ENCODE results near the gene PDIK1L.

Gene PDIK1L

GRCh38 chr1:26078286-26079177 is 33.1 kb upstream of the PDIK1L start:
- Histone ChIP-seq H3K36me3 (no peaks in the 10 kb centered on the region), H3K4me3 (ENCODE audit: low read depth, low read length) (no peak overlapping the region), H3K27me3 (ENCODE audit: insufficient read depth, low read depth, severe bottlenecking) (no peaks in the 10 kb centered on the region), H3K9me3 (ENCODE audit: severe bottlenecking) (no peaks in the 10 kb centered on the region), H3K27ac (no peak overlapping the region)
- DNase-seq, result no peak
- TF ChIP-seq CTCF (IDR thresholded peaks at IDR 0.05; ENCODE audit: low read depth, low read length), result no peak

DNA sequence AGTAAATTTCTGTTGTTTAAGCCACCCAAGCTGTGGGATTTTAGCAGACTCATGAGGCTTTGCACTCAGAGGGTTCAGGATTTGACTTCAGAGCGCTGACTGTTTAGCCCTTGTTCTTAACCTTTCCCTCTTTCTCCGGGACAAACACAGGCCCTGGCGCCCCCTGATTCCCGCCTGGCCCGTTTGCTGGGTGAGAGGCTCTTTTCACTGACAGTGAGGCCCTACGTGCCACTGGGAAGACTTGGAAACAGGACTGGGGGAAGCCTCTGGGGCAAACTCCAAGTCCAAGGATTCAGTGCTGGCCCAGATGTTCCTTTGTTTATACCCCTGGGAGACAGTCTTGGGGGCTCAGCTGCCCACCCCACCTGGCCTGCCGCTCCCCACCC is 32.5 kb upstream of the PDIK1L start:
- H3K36me3 ChIP-seq, result no peaks in the 10 kb centered on the region
- no peak for DNase-seq
- no peak overlapping the region for H3K27ac ChIP-seq
- H3K9me3 ChIP-seq (ENCODE audit: severe bottlenecking), result no peaks in the 10 kb centered on the region
- no peak for TF ChIP-seq CTCF (IDR thresholded peaks at IDR 0.05; ENCODE audit: low read depth, low read length)
- no peaks in the 10 kb centered on the region for H3K27me3 ChIP-seq (ENCODE audit: insufficient read depth, low read depth, severe bottlenecking)
- no peak overlapping the region for H3K4me3 ChIP-seq (ENCODE audit: low read depth, low read length)

- TF ChIP-seq CTCF (IDR thresholded peaks at IDR 0.05; ENCODE audit: low read depth, low read length), result no peak
- Histone ChIP-seq H3K27me3 (ENCODE audit: insufficient read depth, low read depth, severe bottlenecking) (no peaks in the 10 kb centered on the region), H3K27ac (no peak overlapping the region), H3K4me3 (ENCODE audit: low read depth, low read length) (no peak overlapping the region), H3K9me3 (ENCODE audit: severe bottlenecking) (no peaks in the 10 kb centered on the region), H3K36me3 (no peaks in the 10 kb centered on the region)
- DNase-seq, result no peak
These were observed 31.4 kb upstream of the PDIK1L start for GRCh38 chr1:26079960-26080814.

DNA sequence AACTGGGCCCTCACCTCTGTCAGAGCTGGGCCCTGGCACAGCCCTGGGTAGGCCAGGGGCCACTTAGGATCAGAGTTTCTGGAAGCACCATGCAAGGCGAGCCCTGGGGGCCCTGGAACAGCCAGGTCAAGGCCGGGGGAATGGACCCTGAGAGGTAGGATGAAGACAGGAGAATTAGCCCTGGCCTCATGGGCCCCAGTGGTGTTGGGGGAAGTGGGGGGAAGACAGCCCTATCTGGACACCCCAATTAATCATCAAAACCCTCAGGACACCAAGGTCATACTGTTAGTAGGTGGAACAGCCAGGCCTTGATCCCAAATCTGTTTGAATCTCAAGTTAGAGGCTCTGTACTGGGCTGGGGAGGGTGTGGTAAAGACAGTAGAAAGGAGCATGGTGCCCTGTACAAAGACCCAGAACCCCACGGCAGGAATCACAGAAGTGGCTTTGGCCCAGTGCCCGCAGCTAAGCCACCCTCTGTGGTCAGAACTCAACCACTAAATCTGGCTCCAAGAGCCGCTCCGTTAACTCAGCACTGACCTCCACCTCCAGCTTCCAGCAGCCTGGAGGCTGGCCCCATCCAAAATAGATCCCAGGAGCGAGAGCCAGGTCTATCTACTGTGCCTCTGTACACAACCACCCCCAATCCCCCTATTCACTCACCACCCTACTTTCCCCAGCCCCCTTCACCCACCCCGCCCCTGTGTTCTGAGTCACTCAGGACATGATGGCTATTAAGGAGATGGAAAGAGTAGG is 30.2 kb upstream of the PDIK1L start:
- no peak for DNase-seq
- Histone ChIP-seq H3K27me3 (ENCODE audit: insufficient read depth, low read depth, severe bottlenecking) (no peaks in the 10 kb centered on the region), H3K4me3 (ENCODE audit: low read depth, low read length) (no peak overlapping the region), H3K36me3 (no peaks in the 10 kb centered on the region), H3K27ac (no peak overlapping the region), H3K9me3 (ENCODE audit: severe bottlenecking) (no peaks in the 10 kb centered on the region)
- no peak for TF ChIP-seq CTCF (IDR thresholded peaks at IDR 0.05; ENCODE audit: low read depth, low read length)

DNA sequence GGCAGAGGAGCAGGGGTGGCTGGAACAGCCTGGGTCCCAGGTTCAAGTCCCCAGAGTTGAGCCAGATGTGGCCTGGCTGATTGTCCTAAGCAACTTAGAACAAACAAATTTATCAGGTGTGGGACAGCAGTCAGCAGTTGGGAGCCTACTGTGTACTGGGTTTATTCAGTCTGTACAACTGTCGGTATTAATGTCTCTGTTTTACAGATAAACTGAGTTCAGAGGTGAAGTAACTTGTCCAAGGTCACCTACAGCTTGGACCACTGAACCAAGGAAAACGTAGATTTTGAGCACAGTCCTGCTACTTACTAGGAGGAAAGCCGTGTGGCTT is 29.6 kb upstream of the PDIK1L start:
- TF ChIP-seq CTCF (IDR thresholded peaks at IDR 0.05; ENCODE audit: low read depth, low read length), result no peak

More for the DNA sequence above, 29.6 kb upstream of the PDIK1L start:
- Histone ChIP-seq H3K4me3 (ENCODE audit: low read depth, low read length) (no peak overlapping the region), H3K9me3 (ENCODE audit: severe bottlenecking) (no peaks in the 10 kb centered on the region), H3K36me3 (no peaks in the 10 kb centered on the region), H3K27me3 (ENCODE audit: insufficient read depth, low read depth, severe bottlenecking) (no peaks in the 10 kb centered on the region), H3K27ac (no peak overlapping the region)
- no peak for DNase-seq
